Measurements from ENCODE around the gene CLDN16.

Gene CLDN16

GRCh38 chr3:190446573-190447279 lies 58.8 kb downstream of the CLDN16 start:
- ChIA-PET CTCF (interaction anchor here (6.5 kb wide), 1 partner anchor 485 kb away, joined by 43 read pairs; no protein-coding TSS in a partner anchor), POLR2A (no interaction called here)
- no peak for TF ChIP-seq CTCF (IDR thresholded peaks at IDR 0.05; ENCODE audit: insufficient read depth, low read length, missing control alignments)
- no peak overlapping the region for H3K4me3 ChIP-seq (ENCODE audit: low read depth, low read length)
- DNase-seq (ENCODE audit: low read depth, low spot score) = no peak

GRCh38 chr3:190448256-190448655 lies 60.3 kb downstream of the CLDN16 start:
- no peak for DNase-seq (ENCODE audit: low read depth, low spot score)
- ChIA-PET POLR2A (no interaction called here), CTCF (interaction anchor here (0.8 to 1.6 kb wide), 5 partner anchors 20 to 481 kb away, joined by 3 to 4 read pairs (median 3); partner anchors contain the start of gene CLDN1)
- no peak for TF ChIP-seq CTCF (IDR thresholded peaks at IDR 0.05; ENCODE audit: insufficient read depth, low read length, missing control alignments)
- no peak overlapping the region for H3K4me3 ChIP-seq (ENCODE audit: low read depth, low read length)

- POLR2A ChIA-PET = no interaction called here
- CTCF ChIA-PET = interaction anchor here (1.0 to 1.6 kb wide), 3 partner anchors 21 to 127 kb away, joined by 3 to 5 read pairs (median 3); partner anchors contain the start of genes CLDN1 and IL1RAP
- TF ChIP-seq CTCF (IDR thresholded peaks at IDR 0.05; ENCODE audit: insufficient read depth, low read length, missing control alignments) = no peak
- H3K4me3 ChIP-seq (ENCODE audit: low read depth, low read length) = no peak within 1 kb of the TSS
- no peak for DNase-seq (ENCODE audit: low read depth, low spot score)
Measured at GRCh38 chr3:190449801-190450200, 61.8 kb downstream of the CLDN16 start, which contains the start of gene TMEM207. Gene TMEM207 (minus strand): TSS chr3:190449901. CDS start chr3:190449809, 92 bp downstream.

GRCh38 chr3:190455828-190456227 lies 67.9 kb downstream of the CLDN16 start:
- POLR2A ChIA-PET = no interaction called here
- no peak for DNase-seq (ENCODE audit: low read depth, low spot score)
- CTCF ChIA-PET = no interaction called here

GRCh38 chr3:190456770-190457169 lies 68.8 kb downstream of the CLDN16 start:
- no peak overlapping the region for H3K4me3 ChIP-seq (ENCODE audit: low read depth, low read length)
- DNase-seq (ENCODE audit: low read depth, low spot score) = no peak
- ChIA-PET POLR2A (no interaction called here), CTCF (interaction anchor here (0.8 kb wide), 1 partner anchor 14 kb away, joined by 3 read pairs; no protein-coding TSS in a partner anchor)
- TF ChIP-seq CTCF (IDR thresholded peaks at IDR 0.05; ENCODE audit: insufficient read depth, low read length, missing control alignments) = no peak

More at GRCh38 chr3:190455828-190456227, 67.9 kb downstream of the CLDN16 start:
- TF ChIP-seq CTCF (IDR thresholded peaks at IDR 0.05; ENCODE audit: insufficient read depth, low read length, missing control alignments) = no peak
- H3K4me3 ChIP-seq (ENCODE audit: low read depth, low read length) = no peak overlapping the region

GRCh38 chr3:190458040-190458439 lies 70.1 kb downstream of the CLDN16 start:
- no peak for DNase-seq (ENCODE audit: low read depth, low spot score)
- no peak for TF ChIP-seq CTCF (IDR thresholded peaks at IDR 0.05; ENCODE audit: insufficient read depth, low read length, missing control alignments)
- ChIA-PET POLR2A (no interaction called here), CTCF (no interaction called here)
- no peak overlapping the region for H3K4me3 ChIP-seq (ENCODE audit: low read depth, low read length)
